Mesothelial cell of epicardium (in vitro differentiated cells): ENCODE results near the gene EEF2. TPM values are rescaled to one million over a fixed set of nuclear protein-coding genes. Genes with fewer than 3 reads are reported as not detected.
"Not testable (repeated sequence)": the region's sequence is repeated elsewhere in the genome, so short reads cannot be mapped to it uniquely, and the experiment has no call there.

ENCODE experiments used
- DNase-seq, 2 experiments: peaks; one replicate each; pipeline ENCODE4 v3.0.0; 2021; ENCODE audit warnings: low spot score in 2 of 2; ENCODE audit not compliant: unreplicated experiment in 2 of 2
- H3K27ac Mint-ChIP-seq: 2 replicates; pipeline ENCODE4 v1.8.0; 2021; ENCODE audit warnings: mixed read lengths
- H3K27me3 Mint-ChIP-seq: 2 replicates; pipeline ENCODE4 v1.8.0; 2021; ENCODE audit warnings: low read depth, mixed read lengths
- H3K36me3 Mint-ChIP-seq: 2 replicates; pipeline ENCODE4 v1.8.0; 2021; ENCODE audit warnings: mixed read lengths
- H3K4me1 Mint-ChIP-seq: 2 replicates; pipeline ENCODE4 v1.8.0; 2021; ENCODE audit warnings: mixed read lengths
- H3K4me3 Mint-ChIP-seq: 2 replicates; pipeline ENCODE4 v1.8.0; 2021; ENCODE audit warnings: mild to moderate bottlenecking, moderate library complexity, mixed read lengths
- H3K9me3 Mint-ChIP-seq: 2 replicates; pipeline ENCODE4 v1.8.0; 2021; ENCODE audit warnings: mixed read lengths
- CTCF ChIP-seq: fragments of 200-600 bp; sonication (generic); IDR thresholded peaks from one replicate; pipeline ENCODE4 v1.5.0; 2021; ENCODE audit warnings: antibody characterized with exemption; ENCODE audit not compliant: unreplicated experiment
- total RNA-seq: library from RNA; stranded (reverse); gene quantifications from 3 replicates; pipeline ENCODE4 v1.2.1, GENCODE V29; 2021

Gene EEF2
- total RNA-seq, 1 donor from 2014 or later: 2,808 TPM

- H3K27me3 Mint-ChIP-seq: no peaks in the 10 kb centered on the region
- TF ChIP-seq CTCF: no peak
- peak overlapping the region; percentile 77 for H3K4me3 Mint-ChIP-seq
- peaks cover 32% of the 10 kb centered on the region for H3K4me1 Mint-ChIP-seq
- peaks cover under 1% of the 10 kb centered on the region for H3K36me3 Mint-ChIP-seq
- H3K9me3 Mint-ChIP-seq: no peaks in the 10 kb centered on the region
- no peak for DNase-seq
- H3K27ac Mint-ChIP-seq: peak overlapping the region; percentile 83
Measured at GRCh38 chr19:4007836-4008539, 22.7 kb upstream of the EEF2 start.

GRCh38 chr19:4007021-4007835, 22.0 kb upstream of the EEF2 start, which contains the start of gene PIAS4:
PIAS4 (plus strand) TSS chr19:4007736; CDS start chr19:4007761, 25 bp downstream.
- Mint-ChIP-seq H3K9me3 (no peaks in the 10 kb centered on the region), H3K4me1 (peaks cover 30% of the 10 kb centered on the region), H3K4me3 (peak within 1 kb of the TSS; percentile 77), H3K27me3 (no peaks in the 10 kb centered on the region), H3K36me3 (no peaks in the 10 kb centered on the region), H3K27ac (peak within 1 kb of the TSS; percentile 83)
- DNase-seq: peak; percentile 95 to 97
- TF ChIP-seq CTCF: no peak

GRCh38 chr19:4005436-4005835, 20.2 kb upstream of the EEF2 start:
- H3K9me3 Mint-ChIP-seq, H3K36me3 Mint-ChIP-seq, H3K27ac Mint-ChIP-seq, H3K27me3 Mint-ChIP-seq, DNase-seq: not testable (repeated sequence)
- Mint-ChIP-seq H3K4me1 (peaks cover 21% of the 10 kb centered on the region), H3K4me3 (peak overlapping the region; percentile 52)

DNA sequence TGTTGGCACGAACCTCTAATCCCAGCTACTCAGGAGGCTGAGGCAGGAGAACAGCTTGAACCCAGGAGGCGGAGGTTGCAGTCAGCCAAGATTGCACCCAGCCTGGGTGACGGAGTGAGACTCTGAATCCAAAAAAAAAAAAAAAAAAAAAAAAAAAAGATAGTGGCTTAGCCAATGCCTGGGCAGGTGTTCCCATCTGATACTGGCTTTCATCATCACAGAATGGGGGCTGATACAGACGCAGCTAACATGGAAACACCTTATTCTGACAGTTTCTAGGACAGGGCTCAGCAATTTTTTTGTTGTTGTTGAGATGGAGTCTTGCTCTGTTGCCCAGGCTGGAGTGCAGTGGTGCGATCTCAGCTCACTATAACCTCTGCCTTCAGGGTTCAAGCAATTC, 15.5 kb upstream of the EEF2 start:
- H3K36me3 Mint-ChIP-seq, H3K4me3 Mint-ChIP-seq, H3K27ac Mint-ChIP-seq, DNase-seq, H3K4me1 Mint-ChIP-seq, H3K27me3 Mint-ChIP-seq, H3K9me3 Mint-ChIP-seq: not testable (repeated sequence)

- H3K36me3 Mint-ChIP-seq, H3K27ac Mint-ChIP-seq, H3K27me3 Mint-ChIP-seq, H3K9me3 Mint-ChIP-seq, H3K4me1 Mint-ChIP-seq, H3K4me3 Mint-ChIP-seq, DNase-seq: not testable (repeated sequence)
Measured at GRCh38 chr19:3998667-3999412, 13.6 kb upstream of the EEF2 start.

DNA sequence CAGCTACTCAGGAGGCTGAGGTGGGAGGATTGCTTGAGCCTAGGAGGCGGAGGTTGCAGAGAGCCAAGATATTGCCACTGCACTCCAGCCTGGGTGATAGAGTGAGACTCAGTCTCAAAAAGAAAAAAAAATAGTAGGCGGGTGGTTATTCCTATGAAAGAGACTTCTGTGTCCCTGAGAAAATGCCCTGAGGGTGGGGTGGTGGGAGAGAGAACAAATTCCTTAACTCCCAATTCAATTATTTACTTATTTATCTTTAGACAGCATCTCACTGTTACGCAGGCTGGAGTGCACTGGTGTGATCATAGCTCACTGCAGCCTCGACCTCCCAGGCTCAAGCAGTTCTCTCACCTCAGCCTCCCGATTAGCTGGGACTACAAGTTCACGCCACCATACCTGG, 10.3 kb upstream of the EEF2 start:
- Mint-ChIP-seq H3K4me3 (no peak overlapping the region), H3K36me3 (no peaks in the 10 kb centered on the region), H3K27me3 (peaks cover 2% of the 10 kb centered on the region), H3K27ac (no peak overlapping the region), H3K9me3 (no peaks in the 10 kb centered on the region), H3K4me1 (no peaks in the 10 kb centered on the region)
- no peak for TF ChIP-seq CTCF
- no peak for DNase-seq

DNA sequence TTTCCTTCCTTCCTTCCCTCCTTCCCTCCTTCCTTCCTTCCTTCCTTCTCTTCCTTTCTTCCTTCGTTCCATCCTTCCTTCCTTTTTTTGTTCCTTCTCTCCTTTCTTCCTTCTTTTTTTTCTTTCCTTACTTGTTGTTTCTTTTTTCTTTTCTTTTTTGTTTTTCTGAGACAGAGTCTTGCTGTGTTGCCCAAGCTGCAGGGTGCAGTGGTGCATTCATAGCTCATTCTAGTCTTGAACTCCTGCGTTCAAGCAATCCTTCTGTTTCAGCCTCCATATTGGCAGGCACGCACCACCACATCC, 5.5 kb upstream of the EEF2 start:
- Mint-ChIP-seq H3K36me3 (no peaks in the 10 kb centered on the region), H3K4me1 (peaks cover 18% of the 10 kb centered on the region), H3K9me3 (no peaks in the 10 kb centered on the region), H3K27ac (no peak overlapping the region), H3K4me3 (peak overlapping the region; percentile 4), H3K27me3 (peaks cover 6% of the 10 kb centered on the region)
- no peak for DNase-seq
- no peak for TF ChIP-seq CTCF
